Kidney (tissue), 14 donors: ENCODE measurements around the gene PTPRT. TPM values are rescaled to one million over a fixed set of nuclear protein-coding genes. Genes with fewer than 3 reads are reported as not detected.

Experiments used
- DNase-seq, 5 donors: peaks; one replicate each; pipeline ENCODE4 v3.0.0-alpha.2; 2013 to 2020
- FAIRE-seq: peaks from 2 replicates; lab custom pipeline; 2012; peaks lifted over from hg19 to GRCh38; lab: Jason Lieb, UNC
- H3K27ac ChIP-seq, 2 donors: one replicate each; pipeline ENCODE4 v1.7.0; 2013; ENCODE audit warnings: low read depth in 2 of 2, low read length in 2 of 2, inconsistent platforms in 1 of 2
- H3K27me3 ChIP-seq: one replicate; pipeline ENCODE4 v1.7.1; 2013; ENCODE audit warnings: low read length, inconsistent platforms; ENCODE audit not compliant: control insufficient read depth, insufficient read depth
- H3K36me3 ChIP-seq, 3 donors: one replicate each; pipeline versions ENCODE4 v1.7.0 to v1.7.1; 2013; ENCODE audit warnings: low read length in 3 of 3, control low read depth in 1 of 3, inconsistent platforms in 1 of 3; ENCODE audit not compliant: insufficient read depth in 3 of 3, control insufficient read depth in 2 of 3
- H3K4me1 ChIP-seq, 3 donors: one replicate each; pipeline versions ENCODE4 v1.7.0 to v1.7.1; 2013; ENCODE audit warnings: low read length in 3 of 3, inconsistent platforms in 1 of 3, low read depth in 1 of 3; ENCODE audit not compliant: control insufficient read depth in 2 of 3, insufficient read depth in 2 of 3
- H3K4me3 ChIP-seq, 3 donors: one replicate each; pipeline versions ENCODE4 v1.7.0 to v1.8.1; 2013; ENCODE audit warnings: low read length in 3 of 3, control low read depth in 1 of 3, inconsistent platforms in 1 of 3
- H3K9ac ChIP-seq, 3 donors: one replicate each; pipeline versions ENCODE4 v1.7.0 to v1.7.1; 2013; ENCODE audit warnings: low read length in 3 of 3, control low read depth in 1 of 3, inconsistent platforms in 1 of 3
- H3K9me3 ChIP-seq, 3 donors: one replicate each; pipeline versions ENCODE4 v1.7.0 to v1.7.1; 2013; ENCODE audit warnings: low read length in 3 of 3, control low read depth in 1 of 3, inconsistent platforms in 1 of 3; ENCODE audit not compliant: control insufficient read depth in 2 of 3, insufficient read depth in 1 of 3
- intact Hi-C: fragments of 100-400 bp; cut with DNase I; formaldehyde crosslinking; loops from one replicate; pipeline ENCODE4 v1.11.1; 2022
- polyA plus RNA-seq: library from polyadenylated mRNA; stranded (reverse); fragments of 350-450 nt; fragmentation: Illumina TruSeq; extraction: RNeasy Lipid Tissue Mini Kit (QIAGEN cat#74804); gene quantifications from one replicate; pipeline ENCODE4 v1.2.3, GENCODE V29; 2014; ENCODE audit warnings: low read depth, low replicate concordance; ENCODE audit not compliant: insufficient read depth
- total RNA-seq: library from RNA; stranded (reverse); fragmentation: NEBNext Ultra II Directional; extraction: Animal tissue kit (Norgen Biotek cat#: 25700); gene quantifications from one replicate; pipeline ENCODE4 v1.2.1, GENCODE V29; 2021
- TF ChIP-seq, protein P1 (sequence below): IDR thresholded peaks from 3 replicates; pipeline ENCODE4 v1.5.1; 2012; ENCODE audit warnings: mild to moderate bottlenecking, moderate library complexity, borderline replicate concordance; ENCODE audit not compliant: insufficient read depth; ENCODE audit errors: extremely low read depth
- donor health status: control.
- donor health status: control.
- donor health status: control.
- donor health status: control.
- donor health status: control.
- donor health status: DM: yes; HTN: yes; CAD: no.
- donor health status: Normal renal cell carcinoma (clear cell type).

The PTPRT gene
- total and polyA plus RNA-seq, 2 donors from 2014 or later, result 0.60 TPM; not detected in 1

DNA sequence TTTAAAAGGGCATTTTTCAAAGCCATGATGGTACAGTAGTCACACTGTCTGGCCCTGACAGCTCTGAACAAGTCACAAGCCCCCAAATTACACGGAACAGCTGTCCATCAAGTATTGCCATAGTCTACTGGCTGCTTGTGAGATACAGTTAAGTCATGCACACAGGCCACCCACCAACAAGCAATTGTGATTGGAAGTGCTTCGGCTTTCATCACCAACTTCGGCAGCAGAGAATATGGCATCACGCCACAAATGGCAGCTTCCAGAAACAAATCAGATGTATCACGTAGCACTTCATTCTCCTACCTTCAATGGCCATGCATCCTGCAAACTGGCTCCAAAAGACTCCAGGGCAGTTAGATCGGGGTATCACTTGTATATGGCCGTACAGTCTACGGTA lies 160.5 kb downstream of the PTPRT start:
- Histone ChIP-seq H3K36me3 (no peaks in the 10 kb centered on the region), H3K9ac (no peak overlapping the region), H3K4me1 (no peaks in the 10 kb centered on the region), H3K4me3 (no peak overlapping the region), H3K9me3 (no peaks in the 10 kb centered on the region), H3K27ac (no peak overlapping the region), H3K27me3 (no peaks in the 10 kb centered on the region)
- intact Hi-C loops, result no loop called here
- DNase-seq, result no peak
- TF ChIP-seq, protein P1, sequence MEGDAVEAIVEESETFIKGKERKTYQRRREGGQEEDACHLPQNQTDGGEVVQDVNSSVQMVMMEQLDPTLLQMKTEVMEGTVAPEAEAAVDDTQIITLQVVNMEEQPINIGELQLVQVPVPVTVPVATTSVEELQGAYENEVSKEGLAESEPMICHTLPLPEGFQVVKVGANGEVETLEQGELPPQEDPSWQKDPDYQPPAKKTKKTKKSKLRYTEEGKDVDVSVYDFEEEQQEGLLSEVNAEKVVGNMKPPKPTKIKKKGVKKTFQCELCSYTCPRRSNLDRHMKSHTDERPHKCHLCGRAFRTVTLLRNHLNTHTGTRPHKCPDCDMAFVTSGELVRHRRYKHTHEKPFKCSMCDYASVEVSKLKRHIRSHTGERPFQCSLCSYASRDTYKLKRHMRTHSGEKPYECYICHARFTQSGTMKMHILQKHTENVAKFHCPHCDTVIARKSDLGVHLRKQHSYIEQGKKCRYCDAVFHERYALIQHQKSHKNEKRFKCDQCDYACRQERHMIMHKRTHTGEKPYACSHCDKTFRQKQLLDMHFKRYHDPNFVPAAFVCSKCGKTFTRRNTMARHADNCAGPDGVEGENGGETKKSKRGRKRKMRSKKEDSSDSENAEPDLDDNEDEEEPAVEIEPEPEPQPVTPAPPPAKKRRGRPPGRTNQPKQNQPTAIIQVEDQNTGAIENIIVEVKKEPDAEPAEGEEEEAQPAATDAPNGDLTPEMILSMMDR, result no peak
- no peak for FAIRE-seq

DNA sequence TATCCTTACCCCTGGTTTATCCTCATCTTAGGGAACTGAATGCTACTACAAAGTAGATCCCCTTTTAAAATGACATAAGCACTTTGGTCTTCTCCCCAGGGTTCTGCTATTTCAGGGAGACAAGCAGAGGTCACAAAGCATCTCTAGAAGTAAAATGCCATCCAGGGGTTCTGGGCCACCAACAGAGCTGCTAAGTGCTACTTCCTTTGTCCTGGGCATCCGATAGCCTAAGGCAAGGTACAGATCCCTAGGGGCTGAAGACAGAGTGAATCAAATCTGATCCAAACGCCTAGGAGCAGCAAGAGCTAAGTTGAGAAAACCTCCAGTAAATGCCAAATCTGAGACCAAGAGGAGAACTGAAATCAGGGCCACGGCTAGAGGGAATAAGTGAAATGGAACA lies 161.2 kb downstream of the PTPRT start:
- no peak overlapping the region for H3K9ac ChIP-seq
- intact Hi-C loops, result no loop called here
- no peaks in the 10 kb centered on the region for H3K27me3 ChIP-seq
- DNase-seq (no peak), FAIRE-seq (no peak)
- H3K9me3 ChIP-seq, result no peaks in the 10 kb centered on the region
- no peak overlapping the region for H3K27ac ChIP-seq
- TF ChIP-seq, protein P1, result no peak
- H3K4me3 ChIP-seq, result no peak overlapping the region
- no peaks in the 10 kb centered on the region for H3K36me3 ChIP-seq
- H3K4me1 ChIP-seq, result no peaks in the 10 kb centered on the region

DNA sequence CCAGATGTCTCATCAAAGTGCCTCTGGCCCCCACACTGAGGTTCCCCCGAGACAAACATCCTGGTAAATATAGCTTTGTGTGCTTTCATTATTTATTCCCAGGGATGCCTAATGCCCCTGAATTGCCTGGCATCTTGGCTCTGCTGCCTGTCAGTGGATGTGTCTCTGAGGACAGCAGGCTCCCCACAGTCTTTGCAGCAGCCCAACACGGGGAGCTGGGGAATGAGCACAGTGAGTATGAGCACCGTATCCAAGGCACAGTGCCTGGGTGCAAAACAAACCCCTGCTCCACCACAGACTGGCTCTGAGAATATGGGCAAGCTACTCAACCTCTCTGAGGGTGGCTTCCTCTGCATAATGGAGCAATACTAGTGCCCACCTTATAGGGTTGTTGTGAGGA lies 165.9 kb downstream of the PTPRT start:
- H3K4me1 ChIP-seq, result no peaks in the 10 kb centered on the region
- TF ChIP-seq, protein P1, result no peak
- H3K36me3 ChIP-seq, result no peaks in the 10 kb centered on the region
- no peaks in the 10 kb centered on the region for H3K27me3 ChIP-seq
- no peak overlapping the region for H3K4me3 ChIP-seq
- intact Hi-C loops, result no loop called here
- H3K9ac ChIP-seq, result no peak overlapping the region
- H3K27ac ChIP-seq, result no peak overlapping the region
- FAIRE-seq (no peak), DNase-seq (no peak)
- H3K9me3 ChIP-seq, result no peaks in the 10 kb centered on the region

DNA sequence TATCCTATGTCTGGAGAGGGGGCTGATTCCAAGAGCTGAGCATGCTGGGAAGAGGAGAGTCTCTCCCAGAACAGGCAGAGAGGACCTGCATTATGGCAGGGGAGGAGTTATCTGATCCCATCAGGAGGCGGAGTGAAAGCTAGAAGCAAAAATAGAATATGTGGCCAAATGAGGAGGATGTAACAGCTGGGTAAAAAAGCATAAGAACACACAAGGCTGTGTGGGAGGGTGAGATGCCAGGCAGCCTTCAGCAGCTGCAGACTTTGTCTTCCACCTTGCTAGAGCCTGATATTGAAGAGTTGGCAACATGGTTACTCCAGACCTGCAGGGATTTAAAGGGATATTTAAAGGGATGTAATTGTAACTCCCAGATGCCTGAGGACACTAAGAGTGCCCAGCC lies 167.1 kb downstream of the PTPRT start:
- DNase-seq, result no peak
- Histone ChIP-seq H3K36me3 (no peaks in the 10 kb centered on the region), H3K27me3 (no peaks in the 10 kb centered on the region), H3K9me3 (no peaks in the 10 kb centered on the region), H3K27ac (no peak overlapping the region), H3K4me3 (no peak overlapping the region), H3K9ac (no peak overlapping the region), H3K4me1 (no peaks in the 10 kb centered on the region)
- FAIRE-seq, result no peak
- TF ChIP-seq, protein P1, result no peak
- intact Hi-C loops, result no loop called here
